ENCODE measurements around the gene GFER.

GFER gene

DNA sequence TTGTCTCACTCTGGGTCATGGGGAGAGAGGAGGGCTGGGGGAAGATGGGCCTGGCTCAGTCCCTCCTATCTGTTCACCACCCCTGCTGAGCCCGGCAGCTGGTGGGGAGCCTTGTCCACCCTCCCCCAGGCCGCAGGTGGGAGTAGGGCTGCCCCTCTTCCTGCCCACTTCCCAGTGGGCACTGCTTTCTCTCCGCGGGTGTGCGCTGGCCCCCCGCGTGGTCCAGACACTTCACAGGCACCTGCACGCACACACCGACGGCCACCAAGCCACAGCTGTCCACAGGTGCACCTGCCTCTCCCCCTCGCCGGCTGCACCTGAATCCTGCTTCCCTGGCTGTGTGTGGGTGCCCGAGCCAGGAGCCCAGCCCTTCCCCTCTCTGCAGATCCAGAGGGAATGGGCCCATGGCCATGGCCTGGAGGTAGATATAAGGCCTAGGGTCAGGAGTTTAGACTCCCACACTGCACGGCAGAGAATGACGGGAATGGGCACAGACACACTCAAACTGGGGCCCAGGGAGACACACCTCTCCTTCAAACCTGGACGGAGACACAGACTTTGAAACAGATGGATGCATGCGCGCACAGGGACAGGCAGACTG lies 44.7 kb downstream of the GFER start:
- Histone ChIP-seq H3K36me3 (peaks cover 14% of the 10 kb centered on the region), H3K27ac (no peak overlapping the region), H3K4me3 (ENCODE audit: low read depth, low read length) (no peak overlapping the region), H3K27me3 (ENCODE audit: insufficient read depth, low read depth, severe bottlenecking) (no peaks in the 10 kb centered on the region), H3K9me3 (ENCODE audit: severe bottlenecking) (no peaks in the 10 kb centered on the region)
- DNase-seq: no peak
- no peak for TF ChIP-seq CTCF (IDR thresholded peaks at IDR 0.05; ENCODE audit: low read depth, low read length)

GRCh38 chr16:2029350-2029749 lies 45.4 kb downstream of the GFER start:
- no peak overlapping the region for H3K27ac ChIP-seq
- peaks cover 14% of the 10 kb centered on the region for H3K36me3 ChIP-seq
- H3K27me3 ChIP-seq (ENCODE audit: insufficient read depth, low read depth, severe bottlenecking): no peaks in the 10 kb centered on the region
- H3K4me3 ChIP-seq (ENCODE audit: low read depth, low read length): no peak overlapping the region
- no peaks in the 10 kb centered on the region for H3K9me3 ChIP-seq (ENCODE audit: severe bottlenecking)
- no peak for TF ChIP-seq CTCF (IDR thresholded peaks at IDR 0.05; ENCODE audit: low read depth, low read length)
- DNase-seq: no peak

DNA sequence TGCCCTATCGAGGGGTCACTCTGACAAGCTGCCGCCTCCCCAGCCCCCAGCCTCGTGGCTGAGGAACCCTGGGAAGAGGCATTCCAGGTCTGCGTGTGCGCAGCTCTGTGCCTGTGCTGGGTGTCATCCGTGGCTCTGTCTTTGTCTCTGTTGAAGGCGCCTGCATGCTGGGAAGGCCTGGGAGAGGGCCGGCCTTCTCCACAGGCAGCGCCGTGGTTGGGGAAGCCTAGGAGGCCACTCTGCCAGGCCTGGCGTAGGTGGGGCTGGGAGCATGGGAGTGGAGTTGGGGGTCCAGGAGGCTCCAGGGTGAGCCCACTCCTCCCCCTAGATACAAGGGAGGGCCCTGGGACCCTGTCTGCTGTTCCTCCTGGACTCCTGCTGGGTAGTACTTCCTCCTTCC lies 46.0 kb downstream of the GFER start:
- TF ChIP-seq CTCF (IDR thresholded peaks at IDR 0.05; ENCODE audit: low read depth, low read length): no peak

DNA sequence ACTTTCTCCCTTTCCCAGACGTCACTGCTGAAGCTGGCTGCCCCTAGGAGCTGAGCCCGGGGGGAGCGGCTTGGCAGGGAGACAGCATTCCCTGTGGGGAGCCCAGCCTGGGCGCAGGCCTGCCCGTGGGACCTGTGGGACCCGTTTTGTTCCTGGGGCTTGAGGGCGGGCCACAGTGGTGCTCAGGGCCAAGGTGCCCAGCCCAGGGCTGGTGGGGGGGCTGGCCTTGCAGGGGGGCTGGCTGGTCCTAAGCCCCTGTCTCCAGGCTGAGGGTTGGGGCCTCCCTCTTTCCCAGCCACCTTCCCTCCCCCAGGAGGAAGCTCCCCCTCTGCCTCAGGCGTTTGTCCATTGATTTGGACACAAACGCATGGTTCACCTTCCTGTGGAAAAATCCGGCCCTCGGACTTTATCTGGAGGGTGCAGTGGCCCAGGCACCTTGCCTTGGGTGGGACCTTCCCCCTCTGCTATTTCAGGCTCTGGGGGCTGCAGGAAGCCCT lies 47.1 kb downstream of the GFER start:
- Histone ChIP-seq H3K27ac (no peak overlapping the region), H3K27me3 (ENCODE audit: insufficient read depth, low read depth, severe bottlenecking) (no peaks in the 10 kb centered on the region), H3K4me3 (ENCODE audit: low read depth, low read length) (no peak overlapping the region)

More for the DNA sequence above, 46.0 kb downstream of the GFER start:
- H3K27ac ChIP-seq: no peak overlapping the region; the same call in 1 of the 2 replicates
- no peak overlapping the region for H3K4me3 ChIP-seq (ENCODE audit: low read depth, low read length)
- no peaks in the 10 kb centered on the region for H3K27me3 ChIP-seq (ENCODE audit: insufficient read depth, low read depth, severe bottlenecking)
- H3K36me3 ChIP-seq: peaks cover 14% of the 10 kb centered on the region
- no peaks in the 10 kb centered on the region for H3K9me3 ChIP-seq (ENCODE audit: severe bottlenecking)
- DNase-seq: no peak

GRCh38 chr16:2032285-2033056 lies 48.5 kb downstream of the GFER start:
- no peaks in the 10 kb centered on the region for H3K27me3 ChIP-seq (ENCODE audit: insufficient read depth, low read depth, severe bottlenecking)
- no peak overlapping the region for H3K27ac ChIP-seq

More for the DNA sequence above, 47.1 kb downstream of the GFER start:
- Histone ChIP-seq H3K9me3 (ENCODE audit: severe bottlenecking) (no peaks in the 10 kb centered on the region), H3K36me3 (peaks cover 14% of the 10 kb centered on the region)
- no peak for DNase-seq
- TF ChIP-seq CTCF (IDR thresholded peaks at IDR 0.05; ENCODE audit: low read depth, low read length): no peak

More at GRCh38 chr16:2032285-2033056, 48.5 kb downstream of the GFER start:
- Histone ChIP-seq H3K4me3 (ENCODE audit: low read depth, low read length) (no peak overlapping the region), H3K9me3 (ENCODE audit: severe bottlenecking) (no peaks in the 10 kb centered on the region), H3K36me3 (peaks cover 20% of the 10 kb centered on the region)
- no peak for TF ChIP-seq CTCF (IDR thresholded peaks at IDR 0.05; ENCODE audit: low read depth, low read length)
- no peak for DNase-seq
